Progenitor cell of endocrine pancreas (in vitro differentiated cells): ENCODE measurements around the gene PLXNC1. TPM values are rescaled to one million over a fixed set of nuclear protein-coding genes. Genes with fewer than 3 reads are reported as not detected.

Experiments used
- DNase-seq: peaks from one replicate; pipeline ENCODE4 v3.0.0; 2021; ENCODE audit warnings: low spot score; ENCODE audit not compliant: unreplicated experiment
- H3K27ac Mint-ChIP-seq: 2 replicates; pipeline ENCODE4 v1.8.0; 2021; ENCODE audit warnings: mild to moderate bottlenecking, moderate library complexity, mixed read lengths
- H3K27me3 Mint-ChIP-seq: 2 replicates; pipeline ENCODE4 v1.8.0; 2021; ENCODE audit warnings: mixed read lengths
- H3K36me3 Mint-ChIP-seq: 2 replicates; pipeline ENCODE4 v1.8.0; 2022; ENCODE audit warnings: mixed read lengths; ENCODE audit not compliant: insufficient read depth
- H3K4me1 Mint-ChIP-seq: 2 replicates; pipeline ENCODE4 v1.8.0; 2021; ENCODE audit warnings: low read depth, mixed read lengths
- H3K4me3 Mint-ChIP-seq: 2 replicates; pipeline ENCODE4 v1.8.0; 2021; ENCODE audit warnings: low read depth, mild to moderate bottlenecking, moderate library complexity, mixed read lengths
- H3K9me3 Mint-ChIP-seq: 2 replicates; pipeline ENCODE4 v1.8.0; 2021; ENCODE audit warnings: low read depth, mixed read lengths
- total RNA-seq: library from RNA; stranded (reverse); gene quantifications from 2 replicates; pipeline ENCODE4 v1.2.1, GENCODE V29; 2021
- TF ChIP-seq, protein P1 (sequence below): fragments of 200-600 bp; sonication (generic); IDR thresholded peaks from one replicate; pipeline ENCODE4 v1.5.0; 2021; ENCODE audit warnings: antibody characterized with exemption, mild to moderate bottlenecking; ENCODE audit not compliant: unreplicated experiment

PLXNC1 gene
- total RNA-seq, 1 donor from 2014 or later = 25.7 TPM

GRCh38 chr12:94208622-94208966 is 60.2 kb downstream of the PLXNC1 start:
- TF ChIP-seq, protein P1, sequence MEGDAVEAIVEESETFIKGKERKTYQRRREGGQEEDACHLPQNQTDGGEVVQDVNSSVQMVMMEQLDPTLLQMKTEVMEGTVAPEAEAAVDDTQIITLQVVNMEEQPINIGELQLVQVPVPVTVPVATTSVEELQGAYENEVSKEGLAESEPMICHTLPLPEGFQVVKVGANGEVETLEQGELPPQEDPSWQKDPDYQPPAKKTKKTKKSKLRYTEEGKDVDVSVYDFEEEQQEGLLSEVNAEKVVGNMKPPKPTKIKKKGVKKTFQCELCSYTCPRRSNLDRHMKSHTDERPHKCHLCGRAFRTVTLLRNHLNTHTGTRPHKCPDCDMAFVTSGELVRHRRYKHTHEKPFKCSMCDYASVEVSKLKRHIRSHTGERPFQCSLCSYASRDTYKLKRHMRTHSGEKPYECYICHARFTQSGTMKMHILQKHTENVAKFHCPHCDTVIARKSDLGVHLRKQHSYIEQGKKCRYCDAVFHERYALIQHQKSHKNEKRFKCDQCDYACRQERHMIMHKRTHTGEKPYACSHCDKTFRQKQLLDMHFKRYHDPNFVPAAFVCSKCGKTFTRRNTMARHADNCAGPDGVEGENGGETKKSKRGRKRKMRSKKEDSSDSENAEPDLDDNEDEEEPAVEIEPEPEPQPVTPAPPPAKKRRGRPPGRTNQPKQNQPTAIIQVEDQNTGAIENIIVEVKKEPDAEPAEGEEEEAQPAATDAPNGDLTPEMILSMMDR = no peak
- H3K27me3 Mint-ChIP-seq = no peaks in the 10 kb centered on the region
- peaks cover 3% of the 10 kb centered on the region for H3K9me3 Mint-ChIP-seq
- H3K27ac Mint-ChIP-seq = no peak overlapping the region
- peaks cover 7% of the 10 kb centered on the region for H3K4me1 Mint-ChIP-seq
- no peak for DNase-seq
- H3K4me3 Mint-ChIP-seq = no peak overlapping the region
- H3K36me3 Mint-ChIP-seq = peaks cover 7% of the 10 kb centered on the region

DNA sequence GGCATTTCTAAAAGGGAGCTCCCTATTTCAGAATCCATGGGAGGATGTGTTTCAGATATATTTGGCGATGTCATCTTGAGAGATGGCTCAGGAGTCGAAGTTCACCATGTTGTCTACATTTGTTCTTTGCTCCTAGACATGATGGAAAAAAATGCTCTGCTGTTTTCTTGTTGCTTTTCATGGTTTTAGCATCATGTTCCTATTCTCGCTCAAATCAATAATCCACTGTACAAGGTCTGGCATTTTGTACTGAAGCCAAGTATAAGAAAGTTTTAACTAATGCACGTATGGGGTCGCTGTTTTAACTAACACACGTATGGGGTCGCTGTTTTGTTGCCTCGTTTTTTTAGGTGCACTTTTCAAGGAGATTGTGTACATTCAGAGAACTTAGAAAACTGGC is 60.9 kb downstream of the PLXNC1 start:
- Mint-ChIP-seq H3K9me3 (peaks cover 3% of the 10 kb centered on the region), H3K4me3 (no peak overlapping the region), H3K36me3 (peaks cover 7% of the 10 kb centered on the region), H3K27ac (no peak overlapping the region), H3K27me3 (no peaks in the 10 kb centered on the region), H3K4me1 (peaks cover 7% of the 10 kb centered on the region)
- no peak for DNase-seq
- TF ChIP-seq, protein P1 = no peak

GRCh38 chr12:94211021-94211420 is 62.6 kb downstream of the PLXNC1 start:
- H3K27me3 Mint-ChIP-seq = no peaks in the 10 kb centered on the region
- TF ChIP-seq, protein P1 = no peak
- peak overlapping the region; percentile 12 for H3K27ac Mint-ChIP-seq
- peaks cover 3% of the 10 kb centered on the region for H3K9me3 Mint-ChIP-seq
- H3K4me1 Mint-ChIP-seq = peaks cover 7% of the 10 kb centered on the region
- no peak for DNase-seq
- no peak overlapping the region for H3K4me3 Mint-ChIP-seq
- H3K36me3 Mint-ChIP-seq = peaks cover 6% of the 10 kb centered on the region

- Mint-ChIP-seq H3K4me3 (no peak overlapping the region), H3K36me3 (peaks cover 9% of the 10 kb centered on the region), H3K27me3 (no peaks in the 10 kb centered on the region), H3K4me1 (no peaks in the 10 kb centered on the region), H3K9me3 (no peaks in the 10 kb centered on the region), H3K27ac (no peak overlapping the region)
- TF ChIP-seq, protein P1 = no peak
- DNase-seq = no peak
Observed at GRCh38 chr12:94218233-94218632, 69.9 kb downstream of the PLXNC1 start.

GRCh38 chr12:94219622-94220302 is 71.4 kb downstream of the PLXNC1 start:
- Mint-ChIP-seq H3K4me1 (no peaks in the 10 kb centered on the region), H3K9me3 (no peaks in the 10 kb centered on the region)

More at GRCh38 chr12:94219622-94220302, 71.4 kb downstream of the PLXNC1 start:
- Mint-ChIP-seq H3K36me3 (peaks cover 13% of the 10 kb centered on the region), H3K4me3 (no peak overlapping the region), H3K27ac (no peak overlapping the region), H3K27me3 (no peaks in the 10 kb centered on the region)
- DNase-seq = no peak
- TF ChIP-seq, protein P1 = no peak
